H1 (cell line): ENCODE measurements around the gene LKAAEAR1.

ENCODE experiments used
- BRCA1 ChIP-seq: IDR thresholded peaks from 2 replicates; pipeline ENCODE4 v1.6.1; 2012; ENCODE audit warnings: low read depth, low read length, improper control_type of control experiment
- CHD2 ChIP-seq: IDR thresholded peaks from 2 replicates; pipeline ENCODE4 v1.6.1; 2012; ENCODE audit warnings: low read length, improper control_type of control experiment
- CREB1 ChIP-seq: IDR thresholded peaks from 2 replicates; pipeline ENCODE4 v1.6.1; 2012; ENCODE audit warnings: inconsistent platforms
- EGR1 ChIP-seq: IDR thresholded peaks from 2 replicates; pipeline ENCODE4 v1.6.1; 2011; ENCODE audit warnings: low read depth, low read length, borderline replicate concordance
- EP300 ChIP-seq, 2 experiments: IDR thresholded peaks; 1 replicate in 1 of 2; 2 replicates in 1 of 2; pipeline ENCODE4 v1.6.1; 2011 to 2012; ENCODE audit warnings: low read depth in 2 of 2, low read length in 2 of 2, mild to moderate bottlenecking in 2 of 2, borderline replicate concordance in 1 of 2, inconsistent platforms in 1 of 2, moderate library complexity in 1 of 2
- EZH2 ChIP-seq: fragments of 200-600 bp; sonication (generic); IDR thresholded peaks from 2 replicates; pipeline ENCODE4 v1.7.1; 2012; ENCODE audit warnings: low read depth, mild to moderate bottlenecking, moderate library complexity, low read length, inconsistent platforms; ENCODE audit not compliant: severe bottlenecking
- GTF2F1 ChIP-seq: IDR thresholded peaks from 2 replicates; pipeline ENCODE4 v1.6.1; 2012; ENCODE audit warnings: low read depth, low read length, improper control_type of control experiment, borderline replicate concordance
- JUN ChIP-seq: IDR thresholded peaks from 2 replicates; pipeline ENCODE4 v1.6.1; 2011; ENCODE audit warnings: low read depth, mild to moderate bottlenecking, improper control_type of control experiment, low read length
- RBBP5 ChIP-seq: IDR thresholded peaks from 2 replicates; pipeline ENCODE4 v1.7.1; 2012; ENCODE audit warnings: low read depth, mild to moderate bottlenecking, inconsistent platforms, low read length, moderate library complexity, borderline replicate concordance
- SIN3A ChIP-seq, 2 experiments: IDR thresholded peaks in 1 of 2; conservative IDR thresholded peaks in 1 of 2; 2 replicates each; pipeline ENCODE4 v1.6.1; 2011 to 2012; ENCODE audit warnings: low read length in 2 of 2, improper control_type of control experiment in 1 of 2, low read depth in 1 of 2, mild to moderate bottlenecking in 1 of 2
- SP1 ChIP-seq: IDR thresholded peaks from 2 replicates; pipeline ENCODE4 v1.6.1; 2011; ENCODE audit warnings: low read depth, low read length
- SRF ChIP-seq: IDR thresholded peaks from 2 replicates; pipeline ENCODE4 v1.6.1; 2011; ENCODE audit warnings: mild to moderate bottlenecking, low read depth, low read length, moderate library complexity
- TF ChIP-seq, protein P1 (sequence below), 3 experiments: IDR thresholded peaks; 1 replicate in 2 of 3; 2 replicates in 1 of 3; pipeline versions ENCODE4 v1.5.1 to v1.6.1; 2011; ENCODE audit warnings: low read length in 3 of 3, mild to moderate bottlenecking in 3 of 3, inconsistent platforms in 2 of 3, low read depth in 1 of 3, moderate library complexity in 1 of 3; ENCODE audit not compliant: insufficient read depth in 1 of 3; ENCODE audit errors: control extremely low read depth in 1 of 3

DNA sequence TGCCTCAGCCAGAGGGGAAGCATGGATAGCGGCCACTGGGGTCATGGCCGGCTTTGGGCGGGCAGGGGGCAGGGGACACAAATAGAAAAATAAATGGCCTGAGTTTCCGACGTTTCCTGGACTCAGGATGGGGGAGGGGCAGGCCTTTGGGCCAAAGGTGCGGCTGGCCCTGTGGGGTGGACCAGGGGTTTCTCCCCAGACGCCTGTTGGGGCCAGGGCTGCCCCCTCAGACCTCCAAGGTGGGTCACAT, 27.6 kb downstream of the LKAAEAR1 start:
- TF ChIP-seq EZH2 (no peak), CREB1 (no peak), JUN (no peak), SP1 (no peak), EGR1 (no peak), BRCA1 (no peak), CHD2 (no peak), RBBP5 (no peak), GTF2F1 (no peak), EP300 (IDR thresholded peaks at IDR 0.05; ENCODE audit: borderline replicate concordance in 1 of 2, low read depth in 2 of 2, low read length in 2 of 2) (no peak), SRF (no peak), SIN3A (conservative IDR thresholded peaks at IDR 0.05 in 1 of 2, IDR thresholded peaks at IDR 0.05 in 1 of 2; ENCODE audit: low read depth in 1 of 2, low read length in 2 of 2) (no peak)
- TF ChIP-seq, protein P1, sequence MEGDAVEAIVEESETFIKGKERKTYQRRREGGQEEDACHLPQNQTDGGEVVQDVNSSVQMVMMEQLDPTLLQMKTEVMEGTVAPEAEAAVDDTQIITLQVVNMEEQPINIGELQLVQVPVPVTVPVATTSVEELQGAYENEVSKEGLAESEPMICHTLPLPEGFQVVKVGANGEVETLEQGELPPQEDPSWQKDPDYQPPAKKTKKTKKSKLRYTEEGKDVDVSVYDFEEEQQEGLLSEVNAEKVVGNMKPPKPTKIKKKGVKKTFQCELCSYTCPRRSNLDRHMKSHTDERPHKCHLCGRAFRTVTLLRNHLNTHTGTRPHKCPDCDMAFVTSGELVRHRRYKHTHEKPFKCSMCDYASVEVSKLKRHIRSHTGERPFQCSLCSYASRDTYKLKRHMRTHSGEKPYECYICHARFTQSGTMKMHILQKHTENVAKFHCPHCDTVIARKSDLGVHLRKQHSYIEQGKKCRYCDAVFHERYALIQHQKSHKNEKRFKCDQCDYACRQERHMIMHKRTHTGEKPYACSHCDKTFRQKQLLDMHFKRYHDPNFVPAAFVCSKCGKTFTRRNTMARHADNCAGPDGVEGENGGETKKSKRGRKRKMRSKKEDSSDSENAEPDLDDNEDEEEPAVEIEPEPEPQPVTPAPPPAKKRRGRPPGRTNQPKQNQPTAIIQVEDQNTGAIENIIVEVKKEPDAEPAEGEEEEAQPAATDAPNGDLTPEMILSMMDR (IDR thresholded peaks at IDR 0.05; ENCODE audit: control extremely low read depth in 1 of 3, insufficient read depth in 1 of 3, low read depth in 1 of 3, low read length in 3 of 3) = no peak
